Liver (tissue), 3 donors: Measurements from ENCODE around the gene ZFAND3.

Experiments used
- FOXA2 ChIP-seq: IDR thresholded peaks from 2 replicates; pipeline ENCODE4 v1.6.1; 2016; ENCODE audit warnings: antibody characterized with exemption
- GABPA ChIP-seq, 2 donors: IDR thresholded peaks in 1 of 2; conservative IDR thresholded peaks in 1 of 2; 2 replicates each; pipeline ENCODE4 v1.6.1; 2016; ENCODE audit warnings: antibody characterized with exemption in 2 of 2, mild to moderate bottlenecking in 1 of 2, moderate library complexity in 1 of 2
- HNF4A ChIP-seq, 2 donors: conservative IDR thresholded peaks; 2 replicates each; pipeline ENCODE4 v1.6.1; 2016; ENCODE audit warnings: antibody characterized with exemption in 2 of 2, mild to moderate bottlenecking in 2 of 2
- JUND ChIP-seq, 2 donors: IDR thresholded peaks; 2 replicates each; pipeline ENCODE4 v1.6.1; 2016; ENCODE audit warnings: antibody characterized with exemption in 2 of 2
- MAX ChIP-seq: IDR thresholded peaks from 2 replicates; pipeline ENCODE4 v1.6.1; 2016; ENCODE audit warnings: antibody characterized with exemption
- RAD21 ChIP-seq, 2 donors: IDR thresholded peaks; 2 replicates each; pipeline ENCODE4 v1.6.1; 2016; ENCODE audit warnings: antibody characterized with exemption in 2 of 2, mild to moderate bottlenecking in 2 of 2
- SP1 ChIP-seq: IDR thresholded peaks from 2 replicates; pipeline ENCODE4 v1.6.1; 2018; ENCODE audit warnings: antibody characterized with exemption, mild to moderate bottlenecking
- TAF1 ChIP-seq: conservative IDR thresholded peaks from 2 replicates; pipeline ENCODE4 v1.6.1; 2016; ENCODE audit warnings: antibody characterized with exemption, mild to moderate bottlenecking
- YY1 ChIP-seq: IDR thresholded peaks from 2 replicates; pipeline ENCODE4 v1.6.1; 2016; ENCODE audit warnings: antibody characterized with exemption, mild to moderate bottlenecking
- ZBTB33 ChIP-seq: IDR thresholded peaks from 2 replicates; pipeline ENCODE4 v1.6.1; 2016; ENCODE audit warnings: antibody characterized with exemption
- TF ChIP-seq, protein P1 (sequence below): fragments of 150-350 bp; IDR thresholded peaks from 2 replicates; pipeline ENCODE4 v1.5.1; 2017; ENCODE audit warnings: improper control_type of control experiment, low read depth, low read length; ENCODE audit not compliant: missing input control
- TF ChIP-seq, protein P2 (sequence below): IDR thresholded peaks from 2 replicates; pipeline ENCODE4 v1.6.1; 2016; ENCODE audit warnings: antibody characterized with exemption, mild to moderate bottlenecking
- donor health status: healthy.
- donor health status: healthy.

GRCh38 chr6:37952027-37952426, 132.5 kb downstream of the ZFAND3 start:
- TF ChIP-seq RAD21 (IDR thresholded peaks at IDR 0.05) (no peak), JUND (IDR thresholded peaks at IDR 0.05) (no peak), SP1 (no peak), TAF1 (no peak), FOXA2 (no peak), YY1 (no peak), GABPA (IDR thresholded peaks at IDR 0.05 in 1 of 2, conservative IDR thresholded peaks at IDR 0.05 in 1 of 2) (no peak), ZBTB33 (no peak), MAX (no peak), HNF4A (conservative IDR thresholded peaks at IDR 0.05) (no peak)
- TF ChIP-seq, protein P1, sequence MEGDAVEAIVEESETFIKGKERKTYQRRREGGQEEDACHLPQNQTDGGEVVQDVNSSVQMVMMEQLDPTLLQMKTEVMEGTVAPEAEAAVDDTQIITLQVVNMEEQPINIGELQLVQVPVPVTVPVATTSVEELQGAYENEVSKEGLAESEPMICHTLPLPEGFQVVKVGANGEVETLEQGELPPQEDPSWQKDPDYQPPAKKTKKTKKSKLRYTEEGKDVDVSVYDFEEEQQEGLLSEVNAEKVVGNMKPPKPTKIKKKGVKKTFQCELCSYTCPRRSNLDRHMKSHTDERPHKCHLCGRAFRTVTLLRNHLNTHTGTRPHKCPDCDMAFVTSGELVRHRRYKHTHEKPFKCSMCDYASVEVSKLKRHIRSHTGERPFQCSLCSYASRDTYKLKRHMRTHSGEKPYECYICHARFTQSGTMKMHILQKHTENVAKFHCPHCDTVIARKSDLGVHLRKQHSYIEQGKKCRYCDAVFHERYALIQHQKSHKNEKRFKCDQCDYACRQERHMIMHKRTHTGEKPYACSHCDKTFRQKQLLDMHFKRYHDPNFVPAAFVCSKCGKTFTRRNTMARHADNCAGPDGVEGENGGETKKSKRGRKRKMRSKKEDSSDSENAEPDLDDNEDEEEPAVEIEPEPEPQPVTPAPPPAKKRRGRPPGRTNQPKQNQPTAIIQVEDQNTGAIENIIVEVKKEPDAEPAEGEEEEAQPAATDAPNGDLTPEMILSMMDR = no peak
- TF ChIP-seq, protein P2, sequence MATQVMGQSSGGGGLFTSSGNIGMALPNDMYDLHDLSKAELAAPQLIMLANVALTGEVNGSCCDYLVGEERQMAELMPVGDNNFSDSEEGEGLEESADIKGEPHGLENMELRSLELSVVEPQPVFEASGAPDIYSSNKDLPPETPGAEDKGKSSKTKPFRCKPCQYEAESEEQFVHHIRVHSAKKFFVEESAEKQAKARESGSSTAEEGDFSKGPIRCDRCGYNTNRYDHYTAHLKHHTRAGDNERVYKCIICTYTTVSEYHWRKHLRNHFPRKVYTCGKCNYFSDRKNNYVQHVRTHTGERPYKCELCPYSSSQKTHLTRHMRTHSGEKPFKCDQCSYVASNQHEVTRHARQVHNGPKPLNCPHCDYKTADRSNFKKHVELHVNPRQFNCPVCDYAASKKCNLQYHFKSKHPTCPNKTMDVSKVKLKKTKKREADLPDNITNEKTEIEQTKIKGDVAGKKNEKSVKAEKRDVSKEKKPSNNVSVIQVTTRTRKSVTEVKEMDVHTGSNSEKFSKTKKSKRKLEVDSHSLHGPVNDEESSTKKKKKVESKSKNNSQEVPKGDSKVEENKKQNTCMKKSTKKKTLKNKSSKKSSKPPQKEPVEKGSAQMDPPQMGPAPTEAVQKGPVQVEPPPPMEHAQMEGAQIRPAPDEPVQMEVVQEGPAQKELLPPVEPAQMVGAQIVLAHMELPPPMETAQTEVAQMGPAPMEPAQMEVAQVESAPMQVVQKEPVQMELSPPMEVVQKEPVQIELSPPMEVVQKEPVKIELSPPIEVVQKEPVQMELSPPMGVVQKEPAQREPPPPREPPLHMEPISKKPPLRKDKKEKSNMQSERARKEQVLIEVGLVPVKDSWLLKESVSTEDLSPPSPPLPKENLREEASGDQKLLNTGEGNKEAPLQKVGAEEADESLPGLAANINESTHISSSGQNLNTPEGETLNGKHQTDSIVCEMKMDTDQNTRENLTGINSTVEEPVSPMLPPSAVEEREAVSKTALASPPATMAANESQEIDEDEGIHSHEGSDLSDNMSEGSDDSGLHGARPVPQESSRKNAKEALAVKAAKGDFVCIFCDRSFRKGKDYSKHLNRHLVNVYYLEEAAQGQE = no peak
